MCF 10A (cell line): ENCODE results near the gene VPS45. TPM values are rescaled to one million over a fixed set of nuclear protein-coding genes. Genes with fewer than 3 reads are reported as not detected.

Source experiments
- BruUV-seq: library from RNA; stranded (reverse); fragments of 400-500 nt; replicated peaks from 2 replicates; lab custom pipeline; 2021; lab: Mats Ljungman, UMichigan
- CTCF ChIA-PET: fragments of 300-600 bp; sonication (Branson Sonifier 250); formaldehyde crosslinking; extraction: SDS; loops from one replicate; lab custom pipeline; 2021; ENCODE audit warnings: antibody characterized with exemption, inconsistent platforms; lab: Yijun Ruan, JAX
- POLR2A ChIA-PET: fragments of 300-600, 350-650 bp; sonication (Branson Sonifier 250); formaldehyde crosslinking; extraction: SDS; loops from one replicate; lab custom pipeline; 2020; ENCODE audit warnings: antibody characterized with exemption, inconsistent platforms; lab: Yijun Ruan, JAX
- DNase-seq: peaks from one replicate; pipeline ENCODE4 v3.0.0-alpha.2; 2018; ENCODE audit not compliant: unreplicated experiment
- H3K27ac Mint-ChIP-seq: one replicate; pipeline ENCODE4 v1.8.0; 2022; ENCODE audit warnings: mild to moderate bottlenecking, low read depth, mixed read lengths; ENCODE audit not compliant: unreplicated experiment
- H3K27me3 Mint-ChIP-seq: one replicate; pipeline ENCODE4 v1.8.0; 2022; ENCODE audit warnings: mixed read lengths; ENCODE audit not compliant: insufficient read depth, unreplicated experiment
- H3K36me3 Mint-ChIP-seq: one replicate; pipeline ENCODE4 v1.8.0; 2022; ENCODE audit warnings: mild to moderate bottlenecking, moderate library complexity, mixed read lengths; ENCODE audit not compliant: insufficient read depth, unreplicated experiment
- H3K4me1 Mint-ChIP-seq: one replicate; pipeline ENCODE4 v1.8.0; 2022; ENCODE audit warnings: mixed read lengths; ENCODE audit not compliant: insufficient read depth, unreplicated experiment
- H3K4me3 Mint-ChIP-seq: one replicate; pipeline ENCODE4 v1.8.0; 2022; ENCODE audit warnings: mild to moderate bottlenecking, moderate library complexity, mixed read lengths; ENCODE audit not compliant: unreplicated experiment
- H3K9me3 Mint-ChIP-seq: one replicate; pipeline ENCODE4 v1.8.0; 2022; ENCODE audit warnings: mixed read lengths; ENCODE audit not compliant: unreplicated experiment
- CTCF ChIP-seq: fragments of 200-600 bp; IDR thresholded peaks from one replicate; pipeline ENCODE4 v1.8.0; 2022; ENCODE audit warnings: antibody characterized with exemption, mild to moderate bottlenecking; ENCODE audit not compliant: unreplicated experiment
- intact Hi-C: fragments of 100-400 bp; cut with micrococcal nuclease; formaldehyde crosslinking; loops from 2 replicates; pipeline ENCODE4 v1.14.1; 2022
- total RNA-seq: library from RNA; stranded (reverse); gene quantifications from 2 replicates; pipeline ENCODE4 v1.2.3, GENCODE V29; 2022

VPS45 gene
- total RNA-seq, 1 experiment from 2014 or later = 35.1 TPM

DNA sequence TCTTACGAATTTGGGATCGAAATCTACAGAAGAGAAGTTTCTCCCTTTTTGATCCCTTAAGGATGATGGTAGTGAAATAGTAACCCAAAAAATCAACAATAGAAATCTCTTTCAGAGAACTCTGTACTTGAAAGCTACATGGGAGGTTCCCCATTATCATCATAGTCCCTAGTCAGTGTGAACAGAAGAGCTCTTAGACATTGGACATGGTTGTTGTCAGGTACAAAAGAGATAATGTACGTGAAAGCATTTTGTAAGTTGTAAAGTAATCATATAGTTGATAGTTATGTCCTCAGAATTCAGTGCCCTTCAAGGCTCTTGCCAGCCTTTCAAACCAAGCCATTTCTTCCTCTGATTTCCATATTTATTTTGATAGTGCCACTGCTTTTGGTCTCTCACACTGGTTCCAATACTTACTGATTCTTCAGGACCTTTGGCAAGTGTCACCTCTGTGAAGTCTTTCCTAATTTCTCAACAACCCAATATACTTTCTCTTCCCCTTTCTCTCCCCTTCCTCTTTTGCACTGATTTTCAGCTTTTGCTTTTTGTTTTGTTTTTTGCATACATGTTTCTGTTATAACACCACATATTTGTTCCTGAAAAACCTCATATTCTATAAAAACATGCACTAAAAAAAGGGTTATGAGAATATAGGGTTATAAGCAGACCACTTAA, 22.4 kb downstream of the VPS45 start:
- Mint-ChIP-seq H3K27ac (no peak overlapping the region), H3K27me3 (no peaks in the 10 kb centered on the region), H3K36me3 (peaks cover 55% of the 10 kb centered on the region), H3K9me3 (no peaks in the 10 kb centered on the region), H3K4me3 (no peak overlapping the region), H3K4me1 (no peaks in the 10 kb centered on the region)
- DNase-seq = no peak
- intact Hi-C loops = no loop called here
- CTCF ChIA-PET = interaction anchor here (0.7 to 1.1 kb wide), 2 partner anchors 86 to 1501 kb away, joined by 3 to 4 read pairs; no protein-coding TSS in a partner anchor
- POLR2A ChIA-PET = interaction anchor here (0.9 to 1.5 kb wide), 2 partner anchors 11 to 14 kb away, joined by 3 read pairs; no protein-coding TSS in a partner anchor
- TF ChIP-seq CTCF = no peak
- BruUV-seq = no TSS peak

DNA sequence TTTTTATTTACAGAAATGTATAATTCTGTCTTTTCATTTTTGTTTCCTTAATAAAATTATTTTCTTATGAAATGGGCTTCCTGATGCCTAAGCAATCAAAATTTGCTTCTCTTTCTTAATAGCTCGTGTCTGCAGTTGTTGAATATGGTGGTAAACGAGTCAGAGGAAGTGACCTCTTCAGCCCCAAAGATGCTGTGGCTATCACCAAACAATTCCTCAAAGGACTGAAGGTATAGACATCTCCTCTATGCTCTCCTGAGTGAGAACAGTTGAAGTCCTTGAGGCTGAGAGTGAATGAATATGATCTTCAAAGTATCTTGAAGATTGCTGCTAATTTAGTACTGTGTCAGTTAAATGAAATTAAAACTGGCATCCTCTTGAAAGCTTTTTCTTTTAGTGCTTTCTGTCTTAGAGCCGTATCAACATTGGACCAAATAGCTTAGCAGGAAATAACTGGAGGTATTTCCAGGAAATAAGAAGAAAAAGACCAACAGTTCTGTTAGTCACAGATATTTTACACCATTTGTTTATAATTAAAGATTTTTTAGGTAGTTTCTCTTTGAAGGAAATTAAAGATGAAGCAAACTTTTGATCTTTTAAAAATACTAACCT, 24.7 kb downstream of the VPS45 start:
- no peak overlapping the region for H3K27ac Mint-ChIP-seq
- DNase-seq = no peak
- ChIA-PET CTCF (interaction anchor here (0.6 to 0.8 kb wide), 4 partner anchors 9 to 185 kb away, joined by 3 read pairs; no protein-coding TSS in a partner anchor), POLR2A (interaction anchor here (1.0 kb wide), 1 partner anchor 17 kb away, joined by 3 read pairs; no protein-coding TSS in a partner anchor)
- no peak overlapping the region for H3K4me3 Mint-ChIP-seq
- no TSS peak for BruUV-seq
- no peak for TF ChIP-seq CTCF
- no peaks in the 10 kb centered on the region for H3K4me1 Mint-ChIP-seq
- peaks cover 39% of the 10 kb centered on the region for H3K36me3 Mint-ChIP-seq
- no peaks in the 10 kb centered on the region for H3K9me3 Mint-ChIP-seq
- intact Hi-C loops = no loop called here
- H3K27me3 Mint-ChIP-seq = no peaks in the 10 kb centered on the region

DNA sequence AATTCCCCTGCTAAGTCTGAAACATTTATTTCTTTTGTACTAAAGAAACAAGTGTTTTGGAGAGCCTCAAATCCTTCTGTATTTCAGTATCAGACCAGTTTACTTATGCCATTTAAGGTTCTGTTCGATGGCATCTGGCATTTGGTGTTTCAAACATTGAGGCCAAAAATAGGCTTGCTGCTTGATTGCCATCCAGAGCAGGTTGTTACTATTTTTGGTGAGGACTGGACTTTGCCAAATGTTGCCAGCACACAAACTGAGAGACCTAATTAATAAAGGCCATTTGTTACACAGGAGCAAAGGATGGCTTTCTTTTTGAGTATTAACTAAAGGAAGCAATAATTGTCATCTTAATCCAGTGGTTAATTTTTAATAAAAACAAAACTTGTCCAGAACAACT, 26.2 kb downstream of the VPS45 start:
- CTCF ChIA-PET = interaction anchor here (0.5 to 1.3 kb wide), 3 partner anchors 45 to 435 kb away, joined by 3 read pairs; no protein-coding TSS in a partner anchor
- no TSS peak for BruUV-seq

More for the DNA sequence above, 26.2 kb downstream of the VPS45 start:
- intact Hi-C loops = no loop called here
- POLR2A ChIA-PET = no interaction called here
- no peak for DNase-seq
- H3K4me1 Mint-ChIP-seq = no peaks in the 10 kb centered on the region
- no peak for TF ChIP-seq CTCF
- no peaks in the 10 kb centered on the region for H3K9me3 Mint-ChIP-seq
- H3K4me3 Mint-ChIP-seq = no peak overlapping the region
- no peak overlapping the region for H3K27ac Mint-ChIP-seq
- no peaks in the 10 kb centered on the region for H3K27me3 Mint-ChIP-seq
- H3K36me3 Mint-ChIP-seq = peaks cover 25% of the 10 kb centered on the region
